IMR-90 (cell line): ENCODE measurements around the gene ANXA8. TPM values are rescaled to one million over a fixed set of nuclear protein-coding genes. Genes with fewer than 3 reads are reported as not detected.
A peak's percentile ranks its signal among the peaks of the same experiment; 100 is the strongest.

Experiments
- ATAC-seq: fragments of 200-7000 bp; cut with Tn5 transposase; 2 replicates; pipeline ENCODE4 v1.9.1; 2020; ENCODE audit warnings: low read depth, mild to moderate bottlenecking, moderate library complexity
- BruUV-seq: library from RNA; stranded (reverse); fragments of 400-500 nt; replicated peaks from 2 replicates; lab custom pipeline; 2021; lab: Mats Ljungman, UMichigan
- CTCF ChIA-PET: fragments of 300-600 bp; formaldehyde crosslinking; extraction: SDS; loops from one replicate; lab custom pipeline; 2021; ENCODE audit warnings: antibody characterized with exemption; lab: Yijun Ruan, JAX
- POLR2A ChIA-PET: fragments of 300-600 bp; sonication (Branson Sonifier 250); formaldehyde crosslinking; loops from one replicate; lab custom pipeline; 2022; ENCODE audit warnings: antibody characterized with exemption; ENCODE audit not compliant: unreplicated experiment; lab: Charles Lee
- DNase-seq: peaks from one replicate; pipeline ENCODE4 v3.0.0; 2013
- H2AFZ ChIP-seq: replicated peaks from 2 replicates; pipeline ENCODE3; 2013; ENCODE audit warnings: low read length, mild to moderate bottlenecking; ENCODE audit not compliant: poor library complexity
- H2AK5ac ChIP-seq: 2 replicates; pipeline ENCODE4 v1.6.1; 2013; ENCODE audit warnings: low read depth, low read length, inconsistent platforms
- H2AK9ac ChIP-seq: replicated peaks from 2 replicates; pipeline ENCODE3; 2013; ENCODE audit warnings: mild to moderate bottlenecking, low read depth, low read length, moderate library complexity; ENCODE audit not compliant: poor library complexity
- H2BK120ac ChIP-seq: 2 replicates; pipeline ENCODE4 v1.6.1; 2013; ENCODE audit warnings: low read depth, low read length, inconsistent platforms
- H2BK15ac ChIP-seq: 3 replicates; pipeline ENCODE4 v1.6.1; 2013; ENCODE audit warnings: low read depth, low read length, inconsistent platforms
- H2BK20ac ChIP-seq: 2 replicates; pipeline ENCODE4 v1.6.1; 2013; ENCODE audit warnings: low read depth, mild to moderate bottlenecking, inconsistent platforms, low read length, moderate library complexity
- H2BK5ac ChIP-seq: 2 replicates; pipeline ENCODE4 v1.6.1; 2013; ENCODE audit warnings: mild to moderate bottlenecking, low read depth, low read length, inconsistent platforms; ENCODE audit not compliant: poor library complexity, severe bottlenecking
- H3K14ac ChIP-seq: replicated peaks from 2 replicates; pipeline ENCODE4 v1.6.1; 2013; ENCODE audit warnings: low read depth, low read length, inconsistent platforms
- H3K18ac ChIP-seq: 2 replicates; pipeline ENCODE4 v1.6.1; 2013; ENCODE audit warnings: low read depth, low read length, control low read depth
- H3K23ac ChIP-seq: 2 replicates; pipeline ENCODE4 v1.6.1; 2013; ENCODE audit warnings: low read depth, low read length, inconsistent platforms
- H3K27ac ChIP-seq: 2 replicates; pipeline ENCODE4 v1.5.1; 2013; ENCODE audit warnings: mild to moderate bottlenecking, control low read depth, low read length; ENCODE audit not compliant: insufficient read depth
- H3K27me3 ChIP-seq: 2 replicates; pipeline ENCODE4 v1.6.1; 2013; ENCODE audit warnings: low read length; ENCODE audit not compliant: control insufficient read depth, insufficient read depth
- H3K36me3 ChIP-seq: 2 replicates; pipeline ENCODE4 v1.6.1; 2013; ENCODE audit warnings: low read length, mixed read lengths; ENCODE audit not compliant: control insufficient read depth, insufficient read depth
- H3K4ac ChIP-seq: 2 replicates; pipeline ENCODE4 v1.6.1; 2013; ENCODE audit warnings: low read depth, low read length, inconsistent platforms
- H3K4me1 ChIP-seq: 2 replicates; pipeline ENCODE4 v1.6.1; 2013; ENCODE audit warnings: low read length, mixed read lengths; ENCODE audit not compliant: control insufficient read depth, insufficient read depth
- H3K4me2 ChIP-seq: 2 replicates; pipeline ENCODE4 v1.6.1; 2013; ENCODE audit warnings: low read depth, mild to moderate bottlenecking, control low read depth, low read length, moderate library complexity
- H3K4me3 ChIP-seq: 2 replicates; pipeline ENCODE4 v1.5.1; 2013; ENCODE audit warnings: low read depth, mild to moderate bottlenecking, control low read depth, low read length, moderate library complexity; ENCODE audit not compliant: insufficient read depth
- H3K56ac ChIP-seq: 2 replicates; pipeline ENCODE4 v1.6.1; 2013; ENCODE audit warnings: low read length, inconsistent platforms; ENCODE audit not compliant: insufficient read depth; ENCODE audit errors: extremely low read depth
- H3K79me1 ChIP-seq, 2 experiments: 2 replicates each; pipeline ENCODE4 v1.6.1; 2013; ENCODE audit warnings: low read length in 2 of 2, inconsistent platforms in 1 of 2, low read depth in 1 of 2
- H3K9ac ChIP-seq: 2 replicates; pipeline ENCODE4 v1.6.1; 2013; ENCODE audit warnings: low read depth, low read length, control low read depth
- H3K9me1 ChIP-seq: 2 replicates; pipeline ENCODE4 v1.6.1; 2013; ENCODE audit warnings: low read length, inconsistent platforms; ENCODE audit not compliant: insufficient read depth
- H3K9me3 ChIP-seq: 2 replicates; pipeline ENCODE4 v1.6.1; 2013; ENCODE audit warnings: low read length; ENCODE audit not compliant: control insufficient read depth, insufficient read depth
- H4K20me1 ChIP-seq: 2 replicates; pipeline ENCODE4 v1.6.1; 2013; ENCODE audit warnings: low read length, inconsistent platforms; ENCODE audit not compliant: insufficient read depth
- H4K5ac ChIP-seq: 2 replicates; pipeline ENCODE4 v1.6.1; 2013; ENCODE audit warnings: mild to moderate bottlenecking, low read depth, low read length, control low read depth
- H4K8ac ChIP-seq, 2 experiments: 2 replicates each; pipeline ENCODE4 v1.6.1; 2013; ENCODE audit warnings: low read depth in 2 of 2, low read length in 2 of 2, control low read depth in 1 of 2, inconsistent platforms in 1 of 2
- H4K91ac ChIP-seq: 2 replicates; pipeline ENCODE4 v1.6.1; 2013; ENCODE audit warnings: low read depth, low read length, inconsistent platforms; ENCODE audit not compliant: insufficient read depth
- BHLHE40 ChIP-seq: fragments of 150-350 bp; IDR thresholded peaks from 2 replicates; pipeline ENCODE4 v1.6.1; 2016; ENCODE audit warnings: mild to moderate bottlenecking, low read depth, low read length
- CEBPB ChIP-seq: IDR thresholded peaks from 2 replicates; pipeline ENCODE4 v1.6.1; 2012; ENCODE audit warnings: low read depth, low read length, improper control_type of control experiment
- CHD1 ChIP-seq: IDR thresholded peaks from 2 replicates; pipeline ENCODE4 v1.6.1; 2012; ENCODE audit warnings: low read depth, low read length, improper control_type of control experiment
- FOS ChIP-seq: fragments of 150-350 bp; IDR thresholded peaks from 2 replicates; pipeline ENCODE4 v1.6.1; 2016; ENCODE audit warnings: low read depth, low read length
- MAFK ChIP-seq: IDR thresholded peaks from 2 replicates; pipeline ENCODE4 v1.6.1; 2012; ENCODE audit warnings: low read depth, low read length, improper control_type of control experiment
- MXI1 ChIP-seq: IDR thresholded peaks from 2 replicates; pipeline ENCODE4 v1.6.1; 2012; ENCODE audit warnings: low read depth, mild to moderate bottlenecking, low read length, moderate library complexity, borderline replicate concordance
- NFE2L2 ChIP-seq: fragments of 150-350 bp; IDR thresholded peaks from 2 replicates; pipeline ENCODE4 v1.6.1; 2016; ENCODE audit warnings: low read depth, mild to moderate bottlenecking, low read length
- POLR2A ChIP-seq: IDR thresholded peaks from 2 replicates; pipeline ENCODE4 v1.6.1; 2012; ENCODE audit warnings: mild to moderate bottlenecking, low read depth, low read length
- RAD21 ChIP-seq: IDR thresholded peaks from 2 replicates; pipeline ENCODE4 v1.6.1; 2012; ENCODE audit warnings: low read length, improper control_type of control experiment
- RCOR1 ChIP-seq: IDR thresholded peaks from 2 replicates; pipeline ENCODE4 v1.6.1; 2012; ENCODE audit warnings: mild to moderate bottlenecking, low read length, improper control_type of control experiment; ENCODE audit not compliant: insufficient replicate concordance
- RFX5 ChIP-seq: IDR thresholded peaks from 2 replicates; pipeline ENCODE4 v1.8.0; 2012; ENCODE audit warnings: low read depth, mild to moderate bottlenecking, low read length, moderate library complexity
- SMC3 ChIP-seq: fragments of 150-350 bp; IDR thresholded peaks from 2 replicates; pipeline ENCODE4 v1.6.1; 2016; ENCODE audit warnings: low read depth, mild to moderate bottlenecking, antibody characterized with exemption, low read length, moderate library complexity
- WGBS, 2 experiments: methylation state at CpG; one replicate each; pipeline versions ENCODE4 v1.1.5 to v1.1.7; 2013; ENCODE audit warnings: missing lambda C conversion rate in 2 of 2; ENCODE audit not compliant: insufficient read length in 1 of 2; ENCODE audit errors: extremely low coverage in 2 of 2; 5-methylcytosine and 5-hydroxymethylcytosine counted together
- dilution Hi-C: fragments of 300-500 bp; cut with HindIII; formaldehyde crosslinking; loops from one replicate; pipeline ENCODE4 v1.14.3; 2018; ENCODE audit warnings: low sequenced_read_pairs; ENCODE audit not compliant: unreplicated experiment
- in situ Hi-C: fragments of 300-500 bp; cut with MboI; formaldehyde crosslinking; loops from 3 replicates; pipeline ENCODE4 v1.14.3; 2019; ENCODE audit warnings: low sequenced_read_pairs, inconsistent platforms, mixed read lengths
- intact Hi-C: fragments of 100-400 bp; cut with micrococcal nuclease; formaldehyde crosslinking; loops from 2 replicates; pipeline ENCODE4 v1.10.0; 2022
- polyA plus RNA-seq, 3 experiments: library from polyadenylated mRNA; depleted of rRNA; stranded (reverse); fragments of >200 nt; gene quantifications; 2 replicates each; pipeline ENCODE4 v1.2.3, GENCODE V29; 2012; ENCODE audit warnings: low replicate concordance in 1 of 3
- total RNA-seq: library from RNA; depleted of rRNA; stranded (reverse); fragments of >200 nt; gene quantifications from 2 replicates; pipeline ENCODE4 v1.2.3, GENCODE V29; 2012
- TF ChIP-seq, protein P1 (sequence below): conservative IDR thresholded peaks from 2 replicates; pipeline ENCODE4 v1.5.1; 2012; ENCODE audit warnings: mild to moderate bottlenecking, low read depth, low read length, improper control_type of control experiment

Gene ANXA8
- total and polyA plus RNA-seq, 2 of the 4 experiments (the other 2 are of a cell fraction): 0.90 to 1.1 TPM

DNA sequence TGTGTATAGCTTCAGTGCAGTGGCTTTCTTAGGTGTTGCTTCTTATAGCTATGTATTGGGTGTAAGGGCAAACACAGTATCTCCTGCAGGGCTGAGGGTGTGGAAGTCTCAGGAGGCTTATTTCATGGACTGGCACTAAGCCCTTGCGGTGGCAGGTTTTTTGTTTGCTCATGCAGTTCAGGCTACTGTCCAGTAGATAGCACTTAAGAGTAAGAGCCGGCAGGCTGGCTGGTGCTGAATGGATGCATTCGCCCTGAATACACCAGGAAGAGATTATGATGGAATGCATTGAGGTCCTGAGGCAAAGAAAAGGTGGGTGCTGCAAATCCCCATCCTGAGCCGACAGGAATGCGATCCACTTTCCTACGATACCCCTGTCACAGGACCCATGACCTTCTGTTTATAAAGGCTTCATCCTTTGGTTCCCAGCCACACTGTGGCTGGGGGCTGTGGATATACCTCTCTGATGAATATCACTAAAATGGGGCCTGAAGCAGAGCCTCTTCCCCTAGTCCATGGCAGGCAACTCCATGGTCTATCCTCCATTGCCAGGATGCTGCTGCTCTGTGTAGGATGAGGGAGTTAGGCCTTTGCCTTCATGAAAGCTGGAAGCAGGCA is 44.9 kb downstream of the ANXA8 start:
- Histone ChIP-seq H3K56ac (no peak overlapping the region), H2AK9ac (peak overlapping the region; percentile 32), H4K20me1 (no peaks in the 10 kb centered on the region), H3K4me2 (no peak overlapping the region), H3K9me3 (0 out of 2 replicates have a peak, but pooled peaks cover 1% of the 10 kb centered on the region), H3K79me1 (no peaks in the 10 kb centered on the region), H3K23ac (no peak overlapping the region), H3K9me1 (no peaks in the 10 kb centered on the region), H3K18ac (no peak overlapping the region), H3K14ac (no peak overlapping the region), H4K8ac (no peak overlapping the region), H3K27me3 (peaks cover 34% of the 10 kb centered on the region), H3K4me1 (no peaks in the 10 kb centered on the region), H2BK15ac (no peak overlapping the region), H4K5ac (no peak overlapping the region), H3K9ac (no peak overlapping the region), H3K4me3 (no peak overlapping the region), H2AK5ac (no peak overlapping the region), H2BK20ac (no peak overlapping the region), H4K91ac (no peak overlapping the region), H2BK120ac (no peak overlapping the region), H3K36me3 (no peaks in the 10 kb centered on the region), H3K4ac (no peak overlapping the region), H3K27ac (no peak overlapping the region), H2AFZ (peak overlapping the region; percentile 45), H2BK5ac (no peak overlapping the region)
- CTCF ChIA-PET: no interaction called here
- dilution Hi-C loops: no loop called here
- peak; percentile 74 for DNase-seq
- 0% methylated on average over 1 of the region's 6 CpGs; no CpG with 5 or more reads in 1 of the 2 experiments for WGBS, 2 experiments
- no TSS peak for BruUV-seq
- POLR2A ChIA-PET: no interaction called here
- ATAC-seq: peak; percentile 100
- intact Hi-C loops: loop anchor here (2.0 kb wide), 1 partner anchor 78 kb away; no protein-coding TSS in a partner anchor
- TF ChIP-seq MAFK (0 out of 2 replicates have a peak, but pooled peaks have one; percentile 2), CEBPB (no peak), CHD1 (no peak), BHLHE40 (no peak), RFX5 (no peak), NFE2L2 (no peak), MXI1 (no peak), RAD21 (peak; percentile 85), POLR2A (no peak), FOS (no peak), SMC3 (peak; percentile 89), RCOR1 (no peak)
- TF ChIP-seq, protein P1, sequence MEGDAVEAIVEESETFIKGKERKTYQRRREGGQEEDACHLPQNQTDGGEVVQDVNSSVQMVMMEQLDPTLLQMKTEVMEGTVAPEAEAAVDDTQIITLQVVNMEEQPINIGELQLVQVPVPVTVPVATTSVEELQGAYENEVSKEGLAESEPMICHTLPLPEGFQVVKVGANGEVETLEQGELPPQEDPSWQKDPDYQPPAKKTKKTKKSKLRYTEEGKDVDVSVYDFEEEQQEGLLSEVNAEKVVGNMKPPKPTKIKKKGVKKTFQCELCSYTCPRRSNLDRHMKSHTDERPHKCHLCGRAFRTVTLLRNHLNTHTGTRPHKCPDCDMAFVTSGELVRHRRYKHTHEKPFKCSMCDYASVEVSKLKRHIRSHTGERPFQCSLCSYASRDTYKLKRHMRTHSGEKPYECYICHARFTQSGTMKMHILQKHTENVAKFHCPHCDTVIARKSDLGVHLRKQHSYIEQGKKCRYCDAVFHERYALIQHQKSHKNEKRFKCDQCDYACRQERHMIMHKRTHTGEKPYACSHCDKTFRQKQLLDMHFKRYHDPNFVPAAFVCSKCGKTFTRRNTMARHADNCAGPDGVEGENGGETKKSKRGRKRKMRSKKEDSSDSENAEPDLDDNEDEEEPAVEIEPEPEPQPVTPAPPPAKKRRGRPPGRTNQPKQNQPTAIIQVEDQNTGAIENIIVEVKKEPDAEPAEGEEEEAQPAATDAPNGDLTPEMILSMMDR: peak; percentile 74
- in situ Hi-C loops: no loop called here
